Neural progenitor cell (in vitro differentiated cells): Measurements from ENCODE around the gene C1QTNF1.

Experiments used
- EZH2 ChIP-seq: fragments of 200-600 bp; sonication (generic); IDR thresholded peaks from 2 replicates; pipeline ENCODE4 v1.6.1; 2017; ENCODE audit warnings: antibody characterized with exemption, mild to moderate bottlenecking, moderate library complexity
- TF ChIP-seq, protein P1 (sequence below): fragments of 200-600 bp; sonication (generic); IDR thresholded peaks from 2 replicates; pipeline ENCODE4 v1.5.1; 2017; ENCODE audit warnings: antibody characterized with exemption, mild to moderate bottlenecking

DNA sequence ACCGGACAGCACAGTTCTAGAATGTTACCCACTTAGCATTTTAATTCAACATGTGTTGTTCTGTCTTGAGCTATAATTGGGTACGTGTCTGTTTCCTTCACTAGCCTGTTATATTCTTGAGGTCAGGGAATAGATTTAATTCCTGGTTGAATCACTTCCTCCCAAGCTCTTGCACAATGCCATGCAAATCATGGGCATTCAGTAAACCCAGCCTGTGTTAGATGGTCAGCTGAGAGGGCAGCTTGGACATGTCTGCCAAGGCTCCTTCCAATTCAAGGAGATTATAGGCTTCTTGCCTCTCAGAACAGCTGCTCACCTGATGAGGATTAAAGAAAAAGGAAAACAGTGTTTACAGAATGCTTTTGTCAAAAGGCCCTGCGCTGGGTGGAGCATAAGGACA is 12.6 kb downstream of the C1QTNF1 start:
- no peak for TF ChIP-seq EZH2
- TF ChIP-seq, protein P1, sequence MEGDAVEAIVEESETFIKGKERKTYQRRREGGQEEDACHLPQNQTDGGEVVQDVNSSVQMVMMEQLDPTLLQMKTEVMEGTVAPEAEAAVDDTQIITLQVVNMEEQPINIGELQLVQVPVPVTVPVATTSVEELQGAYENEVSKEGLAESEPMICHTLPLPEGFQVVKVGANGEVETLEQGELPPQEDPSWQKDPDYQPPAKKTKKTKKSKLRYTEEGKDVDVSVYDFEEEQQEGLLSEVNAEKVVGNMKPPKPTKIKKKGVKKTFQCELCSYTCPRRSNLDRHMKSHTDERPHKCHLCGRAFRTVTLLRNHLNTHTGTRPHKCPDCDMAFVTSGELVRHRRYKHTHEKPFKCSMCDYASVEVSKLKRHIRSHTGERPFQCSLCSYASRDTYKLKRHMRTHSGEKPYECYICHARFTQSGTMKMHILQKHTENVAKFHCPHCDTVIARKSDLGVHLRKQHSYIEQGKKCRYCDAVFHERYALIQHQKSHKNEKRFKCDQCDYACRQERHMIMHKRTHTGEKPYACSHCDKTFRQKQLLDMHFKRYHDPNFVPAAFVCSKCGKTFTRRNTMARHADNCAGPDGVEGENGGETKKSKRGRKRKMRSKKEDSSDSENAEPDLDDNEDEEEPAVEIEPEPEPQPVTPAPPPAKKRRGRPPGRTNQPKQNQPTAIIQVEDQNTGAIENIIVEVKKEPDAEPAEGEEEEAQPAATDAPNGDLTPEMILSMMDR, result no peak
